SK-N-SH treated with all-trans-retinoic acid at 6 μM for 48 hours (cell line): Measurements from ENCODE around the gene NXPE4.

ENCODE experiments used
- BACH2 ChIP-seq: fragments of 250-450 bp; sonication (Bioruptor Pico); IDR thresholded peaks from 2 replicates; pipeline ENCODE4 v1.9.0; 2021; ENCODE audit warnings: mild to moderate bottlenecking, borderline replicate concordance
- CSDC2 ChIP-seq: fragments of 250-450 bp; sonication (Bioruptor Pico); IDR thresholded peaks from 2 replicates; pipeline ENCODE4 v1.5.0; 2020; ENCODE audit warnings: mild to moderate bottlenecking, moderate library complexity
- GLIS3 ChIP-seq: fragments of 250-450 bp; sonication (Bioruptor Pico); IDR thresholded peaks from 2 replicates; pipeline ENCODE4 v1.5.0; 2020; ENCODE audit warnings: mild to moderate bottlenecking, moderate library complexity
- ISL1 ChIP-seq: fragments of 250-450 bp; sonication (Bioruptor Pico); IDR thresholded peaks from 2 replicates; pipeline ENCODE4 v2.1.2; 2022; ENCODE audit warnings: mild to moderate bottlenecking, moderate library complexity
- PPARA ChIP-seq: fragments of 250-450 bp; sonication (Bioruptor Pico); IDR thresholded peaks from 2 replicates; pipeline ENCODE4 v1.5.0; 2020; ENCODE audit warnings: mild to moderate bottlenecking, borderline replicate concordance
- TCF4 ChIP-seq: fragments of 250-450 bp; sonication (Bioruptor Pico); IDR thresholded peaks from 2 replicates; pipeline ENCODE4 v1.8.0; 2021; ENCODE audit warnings: mild to moderate bottlenecking, moderate library complexity, borderline replicate concordance
- ZFP30 ChIP-seq: fragments of 450-650 bp; formaldehyde crosslinking; IDR thresholded peaks from 2 replicates; pipeline ENCODE4 v1.5.0; 2022; ENCODE audit warnings: mild to moderate bottlenecking, moderate library complexity
- TF ChIP-seq, protein P1 (sequence below): fragments of 250-450 bp; sonication (Bioruptor Pico); IDR thresholded peaks from 2 replicates; pipeline ENCODE4 v1.5.1; 2020; ENCODE audit warnings: low read depth, mild to moderate bottlenecking, moderate library complexity
- TF ChIP-seq, protein P2 (sequence below): fragments of 250-450 bp; sonication (Bioruptor Pico); IDR thresholded peaks from 2 replicates; pipeline ENCODE4 v1.8.0; 2020; ENCODE audit warnings: mild to moderate bottlenecking, moderate library complexity, borderline replicate concordance

DNA sequence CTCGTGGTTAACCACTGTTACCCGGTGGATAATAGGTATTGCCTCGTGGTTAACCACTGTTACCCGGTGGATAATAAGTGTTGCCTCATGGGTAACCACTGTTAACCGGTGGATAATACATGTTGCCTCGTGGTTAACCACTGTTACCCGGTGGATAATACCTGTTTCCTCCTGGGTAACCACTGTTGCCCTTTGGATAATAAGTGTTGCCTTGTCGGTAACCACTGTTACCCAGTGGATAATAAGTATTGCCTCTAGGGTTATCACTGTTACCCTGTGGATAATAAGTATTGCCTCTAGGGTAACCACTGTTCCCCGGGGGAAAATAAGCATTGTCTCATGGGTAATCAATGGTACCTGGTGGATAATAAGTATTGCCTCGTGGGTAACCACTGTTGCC, 15.0 kb upstream of the NXPE4 start:
- TF ChIP-seq CSDC2 (CRISPR knock-in tag) = no peak
- TF ChIP-seq, protein P1, sequence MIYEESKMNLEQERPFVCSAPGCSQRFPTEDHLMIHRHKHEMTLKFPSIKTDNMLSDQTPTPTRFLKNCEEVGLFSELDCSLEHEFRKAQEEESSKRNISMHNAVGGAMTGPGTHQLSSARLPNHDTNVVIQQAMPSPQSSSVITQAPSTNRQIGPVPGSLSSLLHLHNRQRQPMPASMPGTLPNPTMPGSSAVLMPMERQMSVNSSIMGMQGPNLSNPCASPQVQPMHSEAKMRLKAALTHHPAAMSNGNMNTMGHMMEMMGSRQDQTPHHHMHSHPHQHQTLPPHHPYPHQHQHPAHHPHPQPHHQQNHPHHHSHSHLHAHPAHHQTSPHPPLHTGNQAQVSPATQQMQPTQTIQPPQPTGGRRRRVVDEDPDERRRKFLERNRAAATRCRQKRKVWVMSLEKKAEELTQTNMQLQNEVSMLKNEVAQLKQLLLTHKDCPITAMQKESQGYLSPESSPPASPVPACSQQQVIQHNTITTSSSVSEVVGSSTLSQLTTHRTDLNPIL (CRISPR knock-in tag) = no peak
- TF ChIP-seq, protein P2, sequence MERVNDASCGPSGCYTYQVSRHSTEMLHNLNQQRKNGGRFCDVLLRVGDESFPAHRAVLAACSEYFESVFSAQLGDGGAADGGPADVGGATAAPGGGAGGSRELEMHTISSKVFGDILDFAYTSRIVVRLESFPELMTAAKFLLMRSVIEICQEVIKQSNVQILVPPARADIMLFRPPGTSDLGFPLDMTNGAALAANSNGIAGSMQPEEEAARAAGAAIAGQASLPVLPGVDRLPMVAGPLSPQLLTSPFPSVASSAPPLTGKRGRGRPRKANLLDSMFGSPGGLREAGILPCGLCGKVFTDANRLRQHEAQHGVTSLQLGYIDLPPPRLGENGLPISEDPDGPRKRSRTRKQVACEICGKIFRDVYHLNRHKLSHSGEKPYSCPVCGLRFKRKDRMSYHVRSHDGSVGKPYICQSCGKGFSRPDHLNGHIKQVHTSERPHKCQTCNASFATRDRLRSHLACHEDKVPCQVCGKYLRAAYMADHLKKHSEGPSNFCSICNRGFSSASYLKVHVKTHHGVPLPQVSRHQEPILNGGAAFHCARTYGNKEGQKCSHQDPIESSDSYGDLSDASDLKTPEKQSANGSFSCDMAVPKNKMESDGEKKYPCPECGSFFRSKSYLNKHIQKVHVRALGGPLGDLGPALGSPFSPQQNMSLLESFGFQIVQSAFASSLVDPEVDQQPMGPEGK = no peak
- TF ChIP-seq ISL1 (CRISPR knock-in tag) = no peak
- no peak for TF ChIP-seq PPARA (CRISPR knock-in tag)
- TF ChIP-seq BACH2 (CRISPR knock-in tag) = no peak
- no peak for TF ChIP-seq TCF4 (CRISPR knock-in tag)
- TF ChIP-seq ZFP30 (CRISPR knock-in tag) = no peak
- TF ChIP-seq GLIS3 (CRISPR knock-in tag) = no peak
